Muscle layer of colon (tissue), 2 donors: ENCODE measurements around the gene MACF1.

ENCODE experiments used
- H3K27ac ChIP-seq: one replicate; pipeline ENCODE4 v1.7.0; 2013; ENCODE audit warnings: low read depth, mild to moderate bottlenecking, low read length, moderate library complexity
- H3K27me3 ChIP-seq, 2 donors: one replicate each; pipeline ENCODE4 v1.7.0; 2013; ENCODE audit warnings: low read length in 2 of 2, mild to moderate bottlenecking in 2 of 2; ENCODE audit not compliant: insufficient read depth in 2 of 2, control insufficient read depth in 1 of 2
- H3K36me3 ChIP-seq: one replicate; pipeline ENCODE4 v1.7.0; 2013; ENCODE audit warnings: mild to moderate bottlenecking, low read length; ENCODE audit not compliant: insufficient read depth
- H3K4me1 ChIP-seq: one replicate; pipeline ENCODE4 v1.7.0; 2013; ENCODE audit warnings: mild to moderate bottlenecking, low read length; ENCODE audit not compliant: insufficient read depth
- H3K4me3 ChIP-seq, 2 donors: one replicate each; pipeline ENCODE4 v1.7.0; 2013; ENCODE audit warnings: low read length in 2 of 2, low read depth in 1 of 2, mild to moderate bottlenecking in 1 of 2, moderate library complexity in 1 of 2
- H3K9ac ChIP-seq: one replicate; pipeline ENCODE4 v1.7.0; 2013; ENCODE audit warnings: low read length
- H3K9me3 ChIP-seq: one replicate; pipeline ENCODE4 v1.7.0; 2013; ENCODE audit warnings: mild to moderate bottlenecking, low read length
- donor health status: abdominal sarcoma.
- donor health status: Adenocarcinoma of cecum.

MACF1 gene

DNA sequence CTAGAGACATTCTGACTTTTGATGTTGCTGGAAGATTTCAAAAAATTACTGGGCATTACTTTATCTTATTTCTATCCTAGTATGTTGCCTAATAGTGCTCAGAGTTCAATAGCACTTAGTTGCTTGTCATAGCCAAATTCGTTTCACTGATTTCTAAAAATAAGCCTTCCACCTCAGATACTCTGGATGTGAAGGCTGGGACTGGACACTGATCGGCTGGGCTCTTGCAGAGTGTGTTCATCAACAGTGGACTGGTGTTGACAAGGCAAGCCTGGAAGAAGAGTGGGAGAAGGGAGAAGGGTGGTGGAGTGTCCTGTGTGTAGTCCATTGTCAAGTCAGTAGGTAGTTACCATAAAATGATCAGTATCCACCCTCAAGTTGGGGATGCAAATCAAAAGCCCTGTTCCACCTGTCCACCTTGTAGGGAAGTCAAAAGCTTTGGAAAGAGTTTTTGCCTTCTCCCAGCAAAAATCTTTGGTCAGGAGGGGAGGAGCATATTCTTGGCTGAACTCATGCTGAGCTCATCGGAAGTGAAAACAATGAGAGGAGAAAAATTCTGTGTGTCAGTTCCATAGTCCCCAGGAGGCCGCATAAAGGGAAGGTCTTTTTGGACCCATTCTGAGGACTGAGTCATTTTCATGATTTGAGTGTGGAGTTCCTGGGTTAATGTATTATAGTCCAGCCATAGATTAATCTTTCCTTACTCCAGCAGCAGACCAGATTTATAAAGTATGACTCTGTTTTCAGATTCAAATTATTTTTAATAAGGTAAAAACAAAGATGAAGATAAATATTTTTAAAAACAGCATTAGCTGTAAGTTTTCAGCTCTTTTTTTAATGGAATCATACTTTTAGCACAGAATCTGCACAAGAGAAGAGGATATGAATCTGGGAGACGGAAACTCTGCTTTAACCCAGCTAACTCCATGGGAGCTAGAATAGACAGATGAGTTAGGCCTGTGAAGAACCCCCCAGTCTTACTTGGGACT lies 187.5 kb downstream of the MACF1 start:
- Histone ChIP-seq H3K4me3 (no peak overlapping the region), H3K27ac (peak overlapping the region; percentile 13), H3K9me3 (no peaks in the 10 kb centered on the region), H3K9ac (no peak overlapping the region), H3K27me3 (no peaks in the 10 kb centered on the region), H3K36me3 (peaks cover 20% of the 10 kb centered on the region), H3K4me1 (peaks cover 57% of the 10 kb centered on the region)

GRCh38 chr1:39392851-39393573 lies 188.5 kb downstream of the MACF1 start:
- peaks cover 10% of the 10 kb centered on the region for H3K36me3 ChIP-seq
- peaks cover 64% of the 10 kb centered on the region for H3K4me1 ChIP-seq
- no peak overlapping the region for H3K9ac ChIP-seq
- no peaks in the 10 kb centered on the region for H3K27me3 ChIP-seq
- peak overlapping the region; percentile 56 for H3K27ac ChIP-seq
- H3K9me3 ChIP-seq = no peaks in the 10 kb centered on the region
- no peak overlapping the region for H3K4me3 ChIP-seq

DNA sequence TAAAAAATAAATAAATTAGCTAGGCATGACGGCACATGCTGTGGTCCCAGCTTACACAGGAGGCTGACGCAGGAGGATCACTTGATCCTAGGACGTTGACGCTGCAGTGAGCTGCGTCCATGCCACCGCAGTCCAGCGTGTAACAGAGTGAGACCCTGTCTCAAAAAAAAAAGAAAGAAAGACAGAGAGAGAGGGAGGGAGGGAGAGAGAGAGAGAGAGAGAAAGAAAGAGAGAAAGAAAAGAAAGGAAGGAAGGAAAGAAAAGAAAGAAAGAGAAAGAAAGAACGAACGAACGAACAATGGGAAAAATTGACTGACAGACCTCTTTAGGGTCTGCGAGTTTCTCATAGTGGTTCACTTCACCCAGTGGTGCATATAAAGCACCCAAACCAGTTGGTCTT lies 189.2 kb downstream of the MACF1 start:
- Histone ChIP-seq H3K4me1 (peaks cover 70% of the 10 kb centered on the region), H3K9me3 (no peaks in the 10 kb centered on the region), H3K27ac (peak overlapping the region; percentile 56), H3K4me3 (no peak overlapping the region), H3K36me3 (peaks cover 3% of the 10 kb centered on the region), H3K27me3 (no peaks in the 10 kb centered on the region), H3K9ac (no peak overlapping the region)

GRCh38 chr1:39394059-39394458 lies 189.6 kb downstream of the MACF1 start:
- H3K36me3 ChIP-seq = peaks cover 3% of the 10 kb centered on the region
- no peaks in the 10 kb centered on the region for H3K9me3 ChIP-seq
- H3K4me1 ChIP-seq = peaks cover 74% of the 10 kb centered on the region
- no peak overlapping the region for H3K27ac ChIP-seq
- no peak overlapping the region for H3K4me3 ChIP-seq
- no peaks in the 10 kb centered on the region for H3K27me3 ChIP-seq
- H3K9ac ChIP-seq = no peak overlapping the region

GRCh38 chr1:39394598-39394997 lies 190.1 kb downstream of the MACF1 start:
- H3K36me3 ChIP-seq = peaks cover 3% of the 10 kb centered on the region
- no peak overlapping the region for H3K9ac ChIP-seq
- peaks cover 75% of the 10 kb centered on the region for H3K4me1 ChIP-seq
- no peaks in the 10 kb centered on the region for H3K27me3 ChIP-seq
- H3K9me3 ChIP-seq = no peaks in the 10 kb centered on the region
- peak overlapping the region; percentile 35 for H3K27ac ChIP-seq
- peak overlapping the region in 1 of 2 donors; percentile 9 for H3K4me3 ChIP-seq

GRCh38 chr1:39395357-39395831 lies 190.9 kb downstream of the MACF1 start:
- H3K9ac ChIP-seq = no peak overlapping the region
- H3K4me1 ChIP-seq = peaks cover 75% of the 10 kb centered on the region
- peaks cover 2% of the 10 kb centered on the region for H3K36me3 ChIP-seq
- no peaks in the 10 kb centered on the region for H3K27me3 ChIP-seq
- no peaks in the 10 kb centered on the region for H3K9me3 ChIP-seq
- peak overlapping the region in 1 of 2 donors; percentile 32 for H3K4me3 ChIP-seq
- H3K27ac ChIP-seq = peak overlapping the region; percentile 61

DNA sequence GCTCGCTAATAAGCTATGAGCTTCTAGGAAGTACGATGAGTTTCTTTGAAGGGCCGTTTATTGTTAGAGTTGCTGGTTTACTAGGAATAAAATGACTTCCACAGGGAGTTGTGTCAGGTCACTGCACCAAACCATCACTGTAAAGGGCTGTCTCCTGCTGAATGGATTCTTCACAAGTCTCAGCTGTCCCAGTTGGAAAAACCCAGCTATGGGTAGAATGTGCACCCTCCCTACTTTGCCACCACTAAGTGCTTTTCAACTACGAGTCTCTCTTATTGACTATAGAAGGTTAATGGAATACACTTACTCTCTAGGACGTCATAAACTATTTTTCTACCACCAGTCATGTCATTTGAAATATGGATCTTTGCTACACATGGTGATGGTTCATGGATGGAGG lies 192.2 kb downstream of the MACF1 start:
- Histone ChIP-seq H3K27me3 (no peaks in the 10 kb centered on the region), H3K9ac (no peak overlapping the region), H3K36me3 (no peaks in the 10 kb centered on the region), H3K4me1 (peaks cover 69% of the 10 kb centered on the region), H3K27ac (no peak overlapping the region), H3K4me3 (no peak overlapping the region), H3K9me3 (no peaks in the 10 kb centered on the region)

DNA sequence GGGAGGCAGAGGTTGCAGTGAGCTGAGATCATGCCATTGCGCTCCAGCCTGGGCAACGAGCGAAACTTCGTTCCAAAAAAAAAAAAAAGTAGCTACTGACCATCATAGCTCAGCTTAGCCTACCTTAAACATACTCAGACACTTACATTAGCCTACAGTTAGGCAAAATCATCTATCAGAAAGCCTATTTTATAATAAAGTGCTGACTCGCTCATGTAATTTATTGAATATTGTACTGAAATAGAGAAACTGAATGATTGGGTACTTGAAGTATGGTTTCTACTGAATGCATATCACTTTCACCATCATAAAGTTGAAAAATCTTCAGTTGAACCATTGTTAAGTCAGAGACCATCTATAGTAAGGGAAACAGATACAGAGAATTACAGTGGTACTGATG lies 193.0 kb downstream of the MACF1 start:
- no peak overlapping the region for H3K9ac ChIP-seq
- H3K4me1 ChIP-seq = peaks cover 61% of the 10 kb centered on the region
- H3K27ac ChIP-seq = no peak overlapping the region

GRCh38 chr1:39398278-39399021 lies 194.0 kb downstream of the MACF1 start:
- no peaks in the 10 kb centered on the region for H3K27me3 ChIP-seq
- no peak overlapping the region for H3K4me3 ChIP-seq
- H3K9me3 ChIP-seq = no peaks in the 10 kb centered on the region
- no peaks in the 10 kb centered on the region for H3K36me3 ChIP-seq
- H3K4me1 ChIP-seq = peaks cover 52% of the 10 kb centered on the region
- peak overlapping the region; percentile 16 for H3K27ac ChIP-seq
- peak overlapping the region; percentile 22 for H3K9ac ChIP-seq

More for the DNA sequence above, 193.0 kb downstream of the MACF1 start:
- no peaks in the 10 kb centered on the region for H3K27me3 ChIP-seq
- H3K9me3 ChIP-seq = no peaks in the 10 kb centered on the region
- no peaks in the 10 kb centered on the region for H3K36me3 ChIP-seq
- no peak overlapping the region for H3K4me3 ChIP-seq

- H3K9me3 ChIP-seq = no peaks in the 10 kb centered on the region
- H3K4me3 ChIP-seq = no peak overlapping the region
- no peak overlapping the region for H3K27ac ChIP-seq
- H3K9ac ChIP-seq = no peak overlapping the region
- no peaks in the 10 kb centered on the region for H3K36me3 ChIP-seq
- H3K27me3 ChIP-seq = no peaks in the 10 kb centered on the region
- peaks cover 45% of the 10 kb centered on the region for H3K4me1 ChIP-seq
Measured at GRCh38 chr1:39401106-39401505, 196.6 kb downstream of the MACF1 start.

GRCh38 chr1:39404876-39405275 lies 200.4 kb downstream of the MACF1 start:
- H3K36me3 ChIP-seq = no peaks in the 10 kb centered on the region
- no peak overlapping the region for H3K4me3 ChIP-seq
- peak overlapping the region; percentile 36 for H3K27ac ChIP-seq
- H3K9ac ChIP-seq = no peak overlapping the region
- no peaks in the 10 kb centered on the region for H3K9me3 ChIP-seq
- peaks cover 35% of the 10 kb centered on the region for H3K4me1 ChIP-seq
- no peaks in the 10 kb centered on the region for H3K27me3 ChIP-seq
